ENCODE results near the gene CACNA1H.

CACNA1H gene

DNA sequence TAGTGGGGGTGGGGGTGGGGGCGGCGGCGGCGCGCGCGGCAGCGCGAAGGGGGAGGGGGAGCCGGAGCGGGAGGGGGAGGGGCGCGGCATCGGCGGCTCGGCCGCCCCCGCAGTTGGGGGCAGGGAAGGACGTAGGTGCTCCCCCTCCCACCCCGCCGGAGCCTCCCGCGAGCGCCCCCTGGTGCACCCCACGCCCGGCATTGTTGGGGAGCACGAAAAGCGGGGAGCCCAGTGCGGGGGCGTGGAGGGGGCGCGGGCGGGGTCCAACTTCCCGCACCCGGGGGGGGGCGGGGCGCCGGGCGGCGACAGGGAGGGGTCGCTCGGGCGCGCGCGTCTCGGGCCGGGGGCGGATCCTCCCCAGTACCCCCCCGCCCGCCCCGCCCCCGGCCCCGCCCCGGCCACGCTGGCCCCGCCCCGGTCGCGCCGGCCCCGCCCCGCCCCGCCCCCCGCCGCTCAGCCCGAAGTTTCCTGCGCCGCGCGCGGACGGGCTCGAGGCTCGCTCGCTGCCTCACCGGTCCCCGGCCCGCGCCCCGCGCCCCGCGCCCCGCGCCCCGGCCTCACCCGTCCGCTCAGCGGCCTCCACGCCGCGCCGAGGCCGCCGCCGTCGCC lies at the start of gene CACNA1H:
TSS of gene CACNA1H (plus strand) at position 456 of the 609 bp plus-strand sequence. CDS start 632 bp downstream, outside the sequence.
- H3K4me3 ChIP-seq (replicated peaks; ENCODE audit: low read depth, low read length): no peak within 1 kb of the TSS

DNA sequence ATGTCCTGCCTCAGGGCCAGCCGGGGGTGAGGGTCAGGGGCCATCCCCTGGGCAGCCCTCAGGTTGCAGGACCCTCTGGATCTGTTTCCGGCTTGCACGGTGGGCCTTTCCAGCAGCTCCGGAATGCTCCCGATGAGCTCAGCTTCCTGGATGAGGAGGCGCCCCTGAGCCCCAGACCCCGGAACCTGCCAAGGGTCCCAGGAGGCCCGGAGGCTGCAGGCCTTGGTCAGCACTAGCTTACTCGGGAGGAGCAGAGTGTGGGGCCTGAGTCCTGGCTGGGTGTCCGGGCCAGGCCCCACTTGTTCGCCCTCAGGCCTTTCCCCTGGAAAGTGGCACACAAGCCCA lies 49.3 kb upstream of the CACNA1H start:
- TF ChIP-seq, protein P1, sequence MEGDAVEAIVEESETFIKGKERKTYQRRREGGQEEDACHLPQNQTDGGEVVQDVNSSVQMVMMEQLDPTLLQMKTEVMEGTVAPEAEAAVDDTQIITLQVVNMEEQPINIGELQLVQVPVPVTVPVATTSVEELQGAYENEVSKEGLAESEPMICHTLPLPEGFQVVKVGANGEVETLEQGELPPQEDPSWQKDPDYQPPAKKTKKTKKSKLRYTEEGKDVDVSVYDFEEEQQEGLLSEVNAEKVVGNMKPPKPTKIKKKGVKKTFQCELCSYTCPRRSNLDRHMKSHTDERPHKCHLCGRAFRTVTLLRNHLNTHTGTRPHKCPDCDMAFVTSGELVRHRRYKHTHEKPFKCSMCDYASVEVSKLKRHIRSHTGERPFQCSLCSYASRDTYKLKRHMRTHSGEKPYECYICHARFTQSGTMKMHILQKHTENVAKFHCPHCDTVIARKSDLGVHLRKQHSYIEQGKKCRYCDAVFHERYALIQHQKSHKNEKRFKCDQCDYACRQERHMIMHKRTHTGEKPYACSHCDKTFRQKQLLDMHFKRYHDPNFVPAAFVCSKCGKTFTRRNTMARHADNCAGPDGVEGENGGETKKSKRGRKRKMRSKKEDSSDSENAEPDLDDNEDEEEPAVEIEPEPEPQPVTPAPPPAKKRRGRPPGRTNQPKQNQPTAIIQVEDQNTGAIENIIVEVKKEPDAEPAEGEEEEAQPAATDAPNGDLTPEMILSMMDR (IDR thresholded peaks at IDR 0.05; ENCODE audit: low read length, missing control alignments): no peak
- no peak for DNase-seq (ENCODE audit: low read depth)
- H3K4me3 ChIP-seq (replicated peaks; ENCODE audit: low read depth, low read length): no peak overlapping the region

More for the DNA sequence above, at the start of gene CACNA1H:
- DNase-seq (ENCODE audit: low read depth): no peak
- TF ChIP-seq, protein P1 (IDR thresholded peaks at IDR 0.05; ENCODE audit: low read length, missing control alignments): no peak

DNA sequence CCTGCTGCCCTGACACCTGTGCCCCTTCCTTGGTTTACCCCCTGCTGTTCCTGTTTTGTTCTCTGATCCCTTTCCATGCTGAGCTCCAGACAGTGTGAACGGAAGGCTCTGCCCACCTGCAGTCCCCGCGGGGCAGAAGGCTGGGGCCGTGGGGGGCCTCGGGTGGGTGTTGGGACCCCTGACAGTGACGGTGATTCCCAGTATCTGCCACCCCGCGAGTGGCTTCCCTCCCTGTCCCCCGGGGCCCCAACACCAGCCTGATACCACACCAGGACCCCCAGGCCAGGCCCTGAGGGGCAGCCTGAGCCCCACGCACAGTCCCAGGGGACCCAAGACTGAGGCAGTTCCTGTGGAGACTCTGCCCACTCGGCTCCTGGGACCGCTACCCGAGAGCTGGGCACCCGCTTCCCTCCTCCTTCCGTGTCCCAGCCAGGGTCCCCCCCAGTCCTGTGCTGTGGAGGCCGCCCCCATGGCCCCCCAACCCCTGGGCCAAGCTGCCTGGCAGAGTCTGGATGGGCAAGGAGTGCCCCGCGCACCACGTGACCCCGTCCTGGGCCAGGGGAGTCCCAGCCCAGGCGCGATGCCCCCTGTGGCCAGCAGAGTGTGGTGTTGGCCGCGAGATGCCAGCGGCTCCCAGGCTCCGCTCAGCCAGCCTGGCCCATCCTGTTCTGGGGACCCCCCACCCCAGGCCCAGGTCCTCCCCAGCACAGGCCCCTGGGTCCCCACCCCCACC lies 46.9 kb upstream of the CACNA1H start:
- TF ChIP-seq, protein P1 (IDR thresholded peaks at IDR 0.05; ENCODE audit: low read length, missing control alignments): peak; percentile 71
- no peak overlapping the region for H3K4me3 ChIP-seq (replicated peaks; ENCODE audit: low read depth, low read length)
- DNase-seq (ENCODE audit: low read depth): peak; percentile 57

DNA sequence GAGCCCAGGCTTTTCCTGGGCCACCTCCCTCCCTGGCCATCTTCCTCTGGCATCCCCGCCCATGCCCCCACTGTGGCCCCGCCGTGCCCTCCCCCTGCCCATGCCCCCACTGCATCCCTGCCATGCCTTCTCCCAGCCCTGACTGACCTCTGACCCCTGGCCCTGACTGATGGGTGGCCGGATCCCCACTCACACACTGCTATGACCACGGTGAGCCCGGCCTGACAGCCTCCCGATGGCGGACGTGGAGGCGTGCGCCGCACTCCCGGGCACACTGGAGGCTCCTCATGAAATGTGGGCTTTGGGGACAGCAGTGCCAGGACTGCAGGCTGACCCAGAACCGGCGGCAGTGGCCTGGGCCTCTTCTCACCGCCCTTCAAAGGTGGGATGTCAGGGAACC lies 46.2 kb upstream of the CACNA1H start:
- H3K4me3 ChIP-seq (replicated peaks; ENCODE audit: low read depth, low read length): no peak overlapping the region
- TF ChIP-seq, protein P1 (IDR thresholded peaks at IDR 0.05; ENCODE audit: low read length, missing control alignments): no peak
- no peak for DNase-seq (ENCODE audit: low read depth)

DNA sequence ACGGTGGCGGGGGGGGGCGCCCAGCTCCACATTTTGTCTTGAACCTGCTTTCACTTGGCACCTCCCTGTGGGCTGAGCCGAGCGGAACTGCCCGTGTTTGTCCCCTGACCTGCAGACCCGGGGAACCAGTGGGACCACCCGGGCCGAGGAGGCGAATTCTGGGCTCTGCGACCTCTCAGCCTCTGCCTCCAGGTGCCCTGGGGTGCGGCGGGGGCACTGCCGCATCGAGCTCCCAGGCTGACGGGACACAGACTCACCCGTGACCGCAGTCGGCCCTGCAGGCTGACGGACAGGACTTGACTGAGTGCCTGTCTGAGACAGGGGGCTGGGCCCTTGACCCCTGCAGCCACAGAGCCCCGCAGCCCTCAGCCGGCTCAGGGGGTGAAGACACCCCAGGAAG lies 45.8 kb upstream of the CACNA1H start:
- no peak overlapping the region for H3K4me3 ChIP-seq (replicated peaks; ENCODE audit: low read depth, low read length)
- TF ChIP-seq, protein P1 (IDR thresholded peaks at IDR 0.05; ENCODE audit: low read length, missing control alignments): no peak
- no peak for DNase-seq (ENCODE audit: low read depth)

DNA sequence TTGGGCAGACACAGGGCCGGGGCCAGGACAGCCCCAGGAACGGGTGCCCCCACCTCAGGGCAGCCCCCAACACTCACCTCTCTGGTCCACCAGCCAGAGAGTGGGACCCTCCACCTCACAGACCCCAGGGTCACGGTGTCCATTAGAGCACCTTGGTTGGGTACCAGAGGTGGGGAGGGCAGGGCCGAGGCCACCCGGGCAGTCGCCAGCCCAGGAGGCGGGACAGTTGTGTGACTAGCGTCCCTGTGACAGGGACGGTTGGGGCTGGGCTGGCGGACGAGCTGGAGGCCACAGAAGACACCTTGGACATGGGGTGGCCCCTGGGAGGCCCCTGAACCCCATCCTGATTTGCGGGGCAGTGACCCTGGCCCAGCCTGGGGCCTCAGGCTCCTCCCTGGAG lies 45.2 kb upstream of the CACNA1H start:
- TF ChIP-seq, protein P1 (IDR thresholded peaks at IDR 0.05; ENCODE audit: low read length, missing control alignments): no peak
- no peak for DNase-seq (ENCODE audit: low read depth)
- H3K4me3 ChIP-seq (replicated peaks; ENCODE audit: low read depth, low read length): no peak overlapping the region
